Esophagus squamous epithelium (tissue), 4 donors: ENCODE results near the gene TBX3.
"Not testable (repeated sequence)": the region's sequence is repeated elsewhere in the genome, so short reads cannot be mapped to it uniquely, and the experiment has no call there.

ENCODE experiments used
- CTCF ChIP-seq, 6 experiments: fragments of 450-650 bp in 4 of 6; fragments of 200-600 bp in 2 of 6; sonication (generic) in 2 of 6; IDR thresholded peaks; one replicate each; pipeline ENCODE4 v1.5.1; 2016 to 2019; ENCODE audit warnings: antibody characterized with exemption in 6 of 6, mild to moderate bottlenecking in 4 of 6, moderate library complexity in 4 of 6
- POLR2A ChIP-seq, 4 donors: fragments of 450-650 bp; IDR thresholded peaks; one replicate each; pipeline ENCODE4 v1.6.1; 2017; ENCODE audit warnings: antibody characterized with exemption in 4 of 4, mild to moderate bottlenecking in 4 of 4, moderate library complexity in 3 of 4

- TF ChIP-seq CTCF, POLR2A (IDR thresholded peaks at IDR 0.05): not testable (repeated sequence)
Observed at GRCh38 chr12:114722176-114722575, 38.2 kb upstream of the TBX3 start.
